Trophoblast cell (in vitro differentiated cells and primary cell): Measurements from ENCODE around the gene NUCKS1.
"Not testable (repeated sequence)": the region's sequence is repeated elsewhere in the genome, so short reads cannot be mapped to it uniquely, and the experiment has no call there.

Experiments
- DNase-seq, 2 donors: peaks; one replicate each; pipeline ENCODE4 v3.0.0-alpha.2; 2016
- H2AFZ ChIP-seq: 2 replicates; pipeline ENCODE4 v1.6.1; 2013; ENCODE audit warnings: low read length, moderate library complexity, mild to moderate bottlenecking; ENCODE audit not compliant: insufficient read depth, poor library complexity
- H2AK5ac ChIP-seq: 2 replicates; pipeline ENCODE4 v1.6.1; 2013; ENCODE audit warnings: mild to moderate bottlenecking, low read length
- H2BK120ac ChIP-seq: 2 replicates; pipeline ENCODE4 v1.6.1; 2013; ENCODE audit warnings: low read length, mild to moderate bottlenecking, moderate library complexity; ENCODE audit not compliant: insufficient read depth, poor library complexity
- H2BK12ac ChIP-seq: 2 replicates; pipeline ENCODE4 v1.6.1; 2013; ENCODE audit warnings: mild to moderate bottlenecking, low read length, moderate library complexity
- H2BK5ac ChIP-seq: 2 replicates; pipeline ENCODE4 v1.6.1; 2013; ENCODE audit warnings: low read length, low read depth, moderate library complexity, mild to moderate bottlenecking; ENCODE audit not compliant: poor library complexity
- H3K14ac ChIP-seq: 2 replicates; pipeline ENCODE4 v1.6.1; 2013; ENCODE audit warnings: mild to moderate bottlenecking, low read length
- H3K18ac ChIP-seq: 2 replicates; pipeline ENCODE4 v1.6.1; 2013; ENCODE audit warnings: mild to moderate bottlenecking, low read length
- H3K23ac ChIP-seq: 2 replicates; pipeline ENCODE4 v1.6.1; 2013; ENCODE audit warnings: low read length
- H3K27ac ChIP-seq: 2 replicates; pipeline ENCODE4 v1.5.1; 2013; ENCODE audit warnings: low read depth, mild to moderate bottlenecking, inconsistent platforms, low read length, moderate library complexity
- H3K27me3 ChIP-seq: 2 replicates; pipeline ENCODE4 v1.6.1; 2013; ENCODE audit warnings: inconsistent platforms, mild to moderate bottlenecking, low read length, moderate library complexity; ENCODE audit not compliant: insufficient read depth
- H3K36me3 ChIP-seq, 2 experiments: 1 replicate in 1 of 2; 2 replicates in 1 of 2; pipeline ENCODE4 v1.6.1; 2013; ENCODE audit warnings: low read length in 2 of 2, mild to moderate bottlenecking in 2 of 2, moderate library complexity in 1 of 2; ENCODE audit not compliant: insufficient read depth in 2 of 2, control insufficient read depth in 1 of 2
- H3K4ac ChIP-seq: 2 replicates; pipeline ENCODE4 v1.6.1; 2013; ENCODE audit warnings: low read depth, mild to moderate bottlenecking, low read length, moderate library complexity
- H3K4me1 ChIP-seq, 2 experiments: 1 replicate in 1 of 2; 2 replicates in 1 of 2; pipeline ENCODE4 v1.6.1; 2013; ENCODE audit warnings: low read length in 2 of 2, mild to moderate bottlenecking in 2 of 2, moderate library complexity in 1 of 2; ENCODE audit not compliant: insufficient read depth in 2 of 2, control insufficient read depth in 1 of 2
- H3K4me2 ChIP-seq: 2 replicates; pipeline ENCODE4 v1.6.1; 2013; ENCODE audit warnings: inconsistent platforms, mild to moderate bottlenecking, low read length, moderate library complexity
- H3K4me3 ChIP-seq: 2 replicates; pipeline ENCODE4 v1.5.1; 2013; ENCODE audit warnings: mild to moderate bottlenecking, low read depth, low read length, inconsistent platforms
- H3K79me1 ChIP-seq: one replicate; pipeline ENCODE4 v1.6.1; 2013; ENCODE audit warnings: low read length
- H3K79me2 ChIP-seq: 2 replicates; pipeline ENCODE4 v1.6.1; 2013; ENCODE audit warnings: low read length, mild to moderate bottlenecking; ENCODE audit not compliant: control insufficient read depth, insufficient read depth, poor library complexity
- H3K9ac ChIP-seq: 2 replicates; pipeline ENCODE4 v1.6.1; 2013; ENCODE audit warnings: mild to moderate bottlenecking, low read length
- H3K9me3 ChIP-seq: 2 replicates; pipeline ENCODE4 v1.6.1; 2013; ENCODE audit warnings: low read depth, mild to moderate bottlenecking, control low read depth, inconsistent platforms, low read length; ENCODE audit not compliant: insufficient read depth
- H4K12ac ChIP-seq: 2 replicates; pipeline ENCODE4 v1.6.1; 2013; ENCODE audit warnings: low read depth, mild to moderate bottlenecking, low read length, moderate library complexity
- H4K8ac ChIP-seq: 2 replicates; pipeline ENCODE4 v1.6.1; 2013; ENCODE audit warnings: low read depth, mild to moderate bottlenecking, low read length, moderate library complexity
- H4K91ac ChIP-seq: one replicate; pipeline ENCODE4 v1.6.1; 2013; ENCODE audit warnings: low read depth, mild to moderate bottlenecking, low read length, moderate library complexity
- WGBS: extraction: QIAGEN DNeasy Blood & Tissue Kit; methylation state at CpG from one replicate; pipeline ENCODE4 v1.1.7; 2013; ENCODE audit warnings: missing lambda C conversion rate; ENCODE audit not compliant: insufficient read length, insufficient coverage; ENCODE audit errors: extremely low coverage; 5-methylcytosine and 5-hydroxymethylcytosine counted together

NUCKS1 gene

GRCh38 chr1:205726619-205727125, 23.3 kb downstream of the NUCKS1 start:
- Histone ChIP-seq H3K4me1 (no peaks in the 10 kb centered on the region), H3K23ac (no peak overlapping the region), H3K36me3 (peaks cover 12 to 30% of the 10 kb centered on the region in 2 experiments), H3K4ac (no peak overlapping the region), H2AK5ac (no peak overlapping the region), H3K27ac (no peak overlapping the region), H2BK5ac (no peak overlapping the region), H2AFZ (no peak overlapping the region), H3K4me2 (no peak overlapping the region), H4K91ac (no peak overlapping the region), H2BK12ac (no peak overlapping the region), H3K9ac (no peak overlapping the region), H3K79me1 (no peaks in the 10 kb centered on the region), H3K14ac (no peak overlapping the region), H3K4me3 (no peak overlapping the region), H3K18ac (no peak overlapping the region), H4K12ac (no peak overlapping the region), H3K27me3 (no peaks in the 10 kb centered on the region), H3K79me2 (no peaks in the 10 kb centered on the region), H4K8ac (no peak overlapping the region), H3K9me3 (no peaks in the 10 kb centered on the region), H2BK120ac (no peak overlapping the region)
- DNase-seq = no peak
- WGBS = no CpG with 5 or more reads among the region's 4 CpGs

GRCh38 chr1:205725514-205725913, 24.5 kb downstream of the NUCKS1 start:
- Histone ChIP-seq H3K79me1 (no peaks in the 10 kb centered on the region), H3K4me1 (no peaks in the 10 kb centered on the region), H4K91ac (no peak overlapping the region), H3K27ac (no peak overlapping the region), H3K14ac (no peak overlapping the region), H3K79me2 (no peaks in the 10 kb centered on the region), H2AK5ac (no peak overlapping the region), H3K9me3 (no peaks in the 10 kb centered on the region), H2BK5ac (no peak overlapping the region), H3K36me3 (peaks cover 16 to 31% of the 10 kb centered on the region in 2 experiments), H3K4ac (no peak overlapping the region), H3K9ac (no peak overlapping the region), H3K4me3 (no peak overlapping the region), H3K23ac (no peak overlapping the region), H3K27me3 (no peaks in the 10 kb centered on the region), H2BK12ac (no peak overlapping the region), H3K18ac (no peak overlapping the region), H4K8ac (no peak overlapping the region), H3K4me2 (no peak overlapping the region), H2AFZ (no peak overlapping the region), H4K12ac (no peak overlapping the region), H2BK120ac (no peak overlapping the region)
- no CpG with 5 or more reads among the region's 1 CpG for WGBS
- DNase-seq = no peak

GRCh38 chr1:205720740-205721139, 29.2 kb downstream of the NUCKS1 start:
- not testable (repeated sequence) for H2BK120ac ChIP-seq, H3K79me1 ChIP-seq, H3K18ac ChIP-seq, H3K4me2 ChIP-seq, H3K79me2 ChIP-seq, H3K4me3 ChIP-seq, H3K4me1 ChIP-seq, H3K27me3 ChIP-seq, H3K9ac ChIP-seq, H4K12ac ChIP-seq, H2AK5ac ChIP-seq, DNase-seq, H4K91ac ChIP-seq, H4K8ac ChIP-seq, H3K23ac ChIP-seq, H3K4ac ChIP-seq, H2AFZ ChIP-seq, H2BK5ac ChIP-seq, H3K9me3 ChIP-seq, H2BK12ac ChIP-seq, H3K27ac ChIP-seq, H3K14ac ChIP-seq
- peaks cover 14 to 22% of the 10 kb centered on the region in 2 experiments for H3K36me3 ChIP-seq
- WGBS = no CpG with 5 or more reads among the region's 2 CpGs

GRCh38 chr1:205719762-205720161, 30.2 kb downstream of the NUCKS1 start:
- H3K27ac ChIP-seq = no peak overlapping the region
- H2AK5ac ChIP-seq = no peak overlapping the region
- no peak for DNase-seq
- H3K79me2 ChIP-seq = no peaks in the 10 kb centered on the region
- H3K36me3 ChIP-seq = peaks cover 13 to 26% of the 10 kb centered on the region in 2 experiments
- H3K79me1 ChIP-seq = no peaks in the 10 kb centered on the region
- H2BK12ac ChIP-seq = no peak overlapping the region
- H2AFZ ChIP-seq = no peak overlapping the region
- H3K18ac ChIP-seq = no peak overlapping the region
- H3K4me1 ChIP-seq = no peaks in the 10 kb centered on the region
- H3K9me3 ChIP-seq = no peaks in the 10 kb centered on the region
- H3K9ac ChIP-seq = no peak overlapping the region
- H3K4ac ChIP-seq = no peak overlapping the region
- H3K4me3 ChIP-seq = no peak overlapping the region
- H3K4me2 ChIP-seq = no peak overlapping the region
- H3K14ac ChIP-seq = no peak overlapping the region
- H4K91ac ChIP-seq = no peak overlapping the region
- no peak overlapping the region for H4K12ac ChIP-seq
- no peaks in the 10 kb centered on the region for H3K27me3 ChIP-seq
- no peak overlapping the region for H2BK120ac ChIP-seq
- H2BK5ac ChIP-seq = no peak overlapping the region
- H3K23ac ChIP-seq = no peak overlapping the region
- no peak overlapping the region for H4K8ac ChIP-seq
